Esophagus muscularis mucosa (tissue), 4 donors: ENCODE results near the gene FOXN3.

Source experiments
- CTCF ChIP-seq, 3 experiments: fragments of 200-600 bp in 2 of 3; fragments of 450-650 bp in 1 of 3; sonication (generic) in 2 of 3; IDR thresholded peaks; one replicate each; pipeline ENCODE4 v1.5.1; 2017 to 2019; ENCODE audit warnings: antibody characterized with exemption in 3 of 3, mild to moderate bottlenecking in 2 of 3, moderate library complexity in 1 of 3
- EP300 ChIP-seq: sonication (generic); formaldehyde crosslinking; IDR thresholded peaks from one replicate; pipeline ENCODE4 v1.6.1; 2017; ENCODE audit warnings: antibody characterized with exemption
- POLR2A ChIP-seq: fragments of 450-650 bp; IDR thresholded peaks from one replicate; pipeline ENCODE4 v1.6.1; 2017; ENCODE audit warnings: antibody characterized with exemption, moderate library complexity, mild to moderate bottlenecking, low read depth
- POLR2AphosphoS5 ChIP-seq, 2 donors: sonication (generic); formaldehyde crosslinking; IDR thresholded peaks; one replicate each; pipeline ENCODE4 v1.6.1; 2017; ENCODE audit warnings: antibody characterized with exemption in 2 of 2

- TF ChIP-seq CTCF (IDR thresholded peaks at IDR 0.05) (no peak), POLR2AphosphoS5 (IDR thresholded peaks at IDR 0.05) (no peak), EP300 (no peak), POLR2A (no peak)
Observed at GRCh38 chr14:89228921-89229639, 188.0 kb downstream of the FOXN3 start.
